Colonic mucosa (tissue), 4 donors: ENCODE data around the gene EML4. TPM values are rescaled to one million over a fixed set of nuclear protein-coding genes. Genes with fewer than 3 reads are reported as not detected.
"Not testable (repeated sequence)": the region's sequence is repeated elsewhere in the genome, so short reads cannot be mapped to it uniquely, and the experiment has no call there.

ENCODE experiments used
- DNase-seq: peaks from one replicate; pipeline ENCODE4 v3.0.0-alpha.2; 2020
- H3K27ac ChIP-seq: fragments of 200-600 bp; one replicate; pipeline ENCODE4 v1.8.0; 2021
- H3K27me3 ChIP-seq: fragments of 200-600 bp; one replicate; pipeline ENCODE4 v1.8.0; 2021
- H3K36me3 ChIP-seq: fragments of 200-600 bp; one replicate; pipeline ENCODE4 v1.8.0; 2021
- H3K4me1 ChIP-seq: fragments of 200-600 bp; one replicate; pipeline ENCODE4 v1.8.0; 2021; ENCODE audit warnings: mild to moderate bottlenecking
- H3K4me3 ChIP-seq: fragments of 200-600 bp; one replicate; pipeline ENCODE4 v1.8.0; 2021
- H3K9ac ChIP-seq, 2 donors: one replicate each; pipeline ENCODE4 v1.7.0; 2013; ENCODE audit warnings: control low read depth in 2 of 2, low read depth in 2 of 2, low read length in 2 of 2
- H3K9me3 ChIP-seq: fragments of 200-600 bp; one replicate; pipeline ENCODE4 v1.8.0; 2021
- CTCF ChIP-seq: fragments of 200-600 bp; IDR thresholded peaks from one replicate; pipeline ENCODE4 v1.8.0; 2022; ENCODE audit warnings: antibody characterized with exemption, mild to moderate bottlenecking
- intact Hi-C: fragments of 100-400 bp; cut with DNase I; formaldehyde crosslinking; loops from one replicate; pipeline ENCODE4 v1.14.1; 2022
- total RNA-seq, 2 donors: library from RNA; stranded (reverse); fragmentation: NEBNext Ultra II Directional in 1 of 2; extraction: Animal tissue kit (Norgen Biotek cat#: 25700) in 1 of 2; gene quantifications; one replicate each; pipeline ENCODE4 v1.2.1, GENCODE V29; 2021
- donor health status: healthy.
- donor health status: DM: no; HTN: no; CAD: no.
- donor health status: DM: no; HTN: no; CAD: no.

Gene EML4
- total RNA-seq, 2 donors from 2014 or later, result 82.1 to 103 TPM

- Histone ChIP-seq H3K9me3 (no peaks in the 10 kb centered on the region), H3K27me3 (no peaks in the 10 kb centered on the region), H3K27ac (peak overlapping the region; percentile 27), H3K36me3 (no peaks in the 10 kb centered on the region), H3K4me3 (no peak overlapping the region), H3K4me1 (peaks cover 23% of the 10 kb centered on the region), H3K9ac (peak overlapping the region in 1 of 2 donors; percentile 42)
- no peak for DNase-seq
- intact Hi-C loops, result no loop called here
- TF ChIP-seq CTCF, result no peak
Measured at GRCh38 chr2:42127425-42128424, 41.4 kb upstream of the EML4 start.

- peak; percentile 34 for DNase-seq
- peak overlapping the region; percentile 27 for H3K27ac ChIP-seq
- peak overlapping the region in 1 of 2 donors; percentile 28 for H3K9ac ChIP-seq
- intact Hi-C loops, result no loop called here
- H3K27me3 ChIP-seq, result no peaks in the 10 kb centered on the region
- H3K4me3 ChIP-seq, result no peak overlapping the region
- peaks cover 23% of the 10 kb centered on the region for H3K4me1 ChIP-seq
- no peaks in the 10 kb centered on the region for H3K36me3 ChIP-seq
- H3K9me3 ChIP-seq, result no peaks in the 10 kb centered on the region
- no peak for TF ChIP-seq CTCF
Measured at GRCh38 chr2:42128721-42129486, 40.2 kb upstream of the EML4 start.

- DNase-seq, result no peak
- H3K27me3 ChIP-seq, result no peaks in the 10 kb centered on the region
- no peaks in the 10 kb centered on the region for H3K36me3 ChIP-seq
- no peak for TF ChIP-seq CTCF
- peak overlapping the region; percentile 27 for H3K27ac ChIP-seq
- intact Hi-C loops, result no loop called here
- H3K4me1 ChIP-seq, result peaks cover 23% of the 10 kb centered on the region
- no peak overlapping the region for H3K4me3 ChIP-seq
- peak overlapping the region in 1 of 2 donors; percentile 28 for H3K9ac ChIP-seq
- H3K9me3 ChIP-seq, result no peaks in the 10 kb centered on the region
Measured at GRCh38 chr2:42129487-42129852, 39.7 kb upstream of the EML4 start.

GRCh38 chr2:42129947-42130346, 39.2 kb upstream of the EML4 start:
- Histone ChIP-seq H3K27ac (no peak overlapping the region), H3K36me3 (no peaks in the 10 kb centered on the region), H3K4me1 (peaks cover 23% of the 10 kb centered on the region), H3K4me3 (no peak overlapping the region), H3K9me3 (no peaks in the 10 kb centered on the region), H3K9ac (no peak overlapping the region), H3K27me3 (no peaks in the 10 kb centered on the region)
- no peak for TF ChIP-seq CTCF
- DNase-seq, result no peak
- intact Hi-C loops, result no loop called here

GRCh38 chr2:42130858-42131257, 38.3 kb upstream of the EML4 start:
- DNase-seq, H3K4me3 ChIP-seq, H3K9me3 ChIP-seq, H3K27me3 ChIP-seq, H3K27ac ChIP-seq, H3K36me3 ChIP-seq, H3K9ac ChIP-seq, intact Hi-C loops: not testable (repeated sequence)
- H3K4me1 ChIP-seq, result peaks cover 23% of the 10 kb centered on the region
